K562 (cell line): ENCODE measurements around the gene CPEB1. TPM values are rescaled to one million over a fixed set of nuclear protein-coding genes. Genes with fewer than 3 reads are reported as not detected.

Source experiments
- ADNP ChIP-seq: fragments of 200-800 bp; sonication (Bioruptor generic); IDR thresholded peaks from 2 replicates; pipeline ENCODE4 v1.6.1; 2016; ENCODE audit warnings: missing genetic modification characterization, missing compliant biosample characterization
- ATF3 ChIP-seq, 2 experiments: fragments of 450-650 bp in 1 of 2; sonication (generic) in 1 of 2; formaldehyde crosslinking in 1 of 2; IDR thresholded peaks in 1 of 2; conservative IDR thresholded peaks in 1 of 2; 2 replicates each; pipeline versions ENCODE4 v1.6.1 to v1.8.1; 2016 to 2023; ENCODE audit warnings: mild to moderate bottlenecking in 2 of 2, moderate library complexity in 2 of 2, inconsistent platforms in 1 of 2, missing genetic modification reagents in 1 of 2
- CREB5 ChIP-seq: fragments of 250-450 bp; sonication (Bioruptor Pico); IDR thresholded peaks from 2 replicates; pipeline ENCODE4 v1.5.0; 2020; ENCODE audit warnings: mild to moderate bottlenecking
- ERF ChIP-seq: fragments of 450-650 bp; formaldehyde crosslinking; IDR thresholded peaks from 2 replicates; pipeline ENCODE4 v1.4.0; 2020; ENCODE audit warnings: mild to moderate bottlenecking, mixed read lengths
- HOXB6 ChIP-seq: fragments of 250-450 bp; sonication (Bioruptor Pico); IDR thresholded peaks from 2 replicates; pipeline ENCODE4 v1.5.1; 2022; ENCODE audit warnings: mild to moderate bottlenecking, borderline replicate concordance
- KLF16 ChIP-seq: IDR thresholded peaks from 2 replicates; pipeline ENCODE4 v1.6.1; 2016; ENCODE audit warnings: antibody characterized with exemption
- L3MBTL2 ChIP-seq: fragments of 450-650 bp; IDR thresholded peaks from 2 replicates; pipeline ENCODE4 v1.6.1; 2016; ENCODE audit warnings: mild to moderate bottlenecking, moderate library complexity
- LCOR ChIP-seq: sonication (generic); formaldehyde crosslinking; IDR thresholded peaks from 2 replicates; pipeline ENCODE4 v1.8.0; 2022; ENCODE audit warnings: mild to moderate bottlenecking, missing genetic modification reagents
- MYNN ChIP-seq, 2 experiments: sonication (generic); formaldehyde crosslinking in 1 of 2; IDR thresholded peaks; 2 replicates each; pipeline versions ENCODE4 v1.5.0 to v1.6.1; 2016 to 2020; ENCODE audit warnings: antibody characterized with exemption in 1 of 2, missing genetic modification reagents in 1 of 2
- NR2C2 ChIP-seq, 2 experiments: fragments of 200-800 bp in 1 of 2; sonication (Bioruptor generic) in 1 of 2; sonication (generic) in 1 of 2; formaldehyde crosslinking in 1 of 2; IDR thresholded peaks; 2 replicates each; pipeline versions ENCODE4 v1.6.1 to v1.8.0; 2016 to 2022; ENCODE audit warnings: mild to moderate bottlenecking in 1 of 2, missing compliant biosample characterization in 1 of 2, missing genetic modification characterization in 1 of 2, missing genetic modification reagents in 1 of 2
- PRPF4 ChIP-seq: fragments of 200-400 bp; formaldehyde crosslinking; IDR thresholded peaks from one replicate; pipeline ENCODE4 v1.6.1; 2017; ENCODE audit warnings: low read length, low read depth, mild to moderate bottlenecking; ENCODE audit not compliant: insufficient read depth, poor library complexity, severe bottlenecking
- RFX1 ChIP-seq: fragments of 450-650 bp; IDR thresholded peaks from 2 replicates; pipeline ENCODE4 v1.6.1; 2016; ENCODE audit warnings: mild to moderate bottlenecking, moderate library complexity
- SIRT6 ChIP-seq: IDR thresholded peaks from one replicate; pipeline ENCODE4 v1.6.1; 2012; ENCODE audit warnings: low read depth, mild to moderate bottlenecking, control low read depth, inconsistent platforms, low read length, moderate library complexity
- ZNF134 ChIP-seq: fragments of 250-450 bp; sonication (Bioruptor Pico); conservative IDR thresholded peaks from 2 replicates; pipeline ENCODE4 v1.4.0; 2020
- ZNF212 ChIP-seq: fragments of 450-650 bp; formaldehyde crosslinking; IDR thresholded peaks from 2 replicates; pipeline ENCODE4 v1.4.0; 2020; ENCODE audit warnings: mild to moderate bottlenecking
- polyA plus RNA-seq, 8 experiments: library from polyadenylated mRNA; depleted of rRNA in 4 of 8; stranded (reverse) in 5 of 8; unstranded in 3 of 8; fragments of >200 nt; fragmentation: Nextera tagmentation in 2 of 8; fragmentation: Illumina TruSeq in 1 of 8; extraction: Ambion mirVana in 2 of 8; extraction: Trizol in 1 of 8; gene quantifications; 2 replicates each; pipeline versions ENCODE4 v1.2.1 to v1.2.3, GENCODE V29; 2011 to 2014; ENCODE audit warnings: inconsistent platforms in 1 of 8, missing spikeins in 1 of 8
- total RNA-seq, 7 experiments: library from RNA; depleted of rRNA in 6 of 7; stranded (reverse); fragments of >200 nt in 6 of 7; fragmentation: Illumina TruSeq in 2 of 7; extraction: Trizol in 2 of 7; gene quantifications; 2 replicates each; pipeline versions ENCODE4 v1.2.1 to v1.2.3, GENCODE V29; 2011 to 2021; ENCODE audit warnings: low replicate concordance in 1 of 7
- TF ChIP-seq, protein P1 (sequence below): fragments of 450-650 bp; formaldehyde crosslinking; IDR thresholded peaks from 2 replicates; pipeline ENCODE4 v1.4.0; 2020; ENCODE audit warnings: mild to moderate bottlenecking, moderate library complexity
- TF ChIP-seq, protein P2 (sequence below): fragments of 450-650 bp; IDR thresholded peaks from 2 replicates; pipeline ENCODE4 v1.6.1; 2017; ENCODE audit warnings: antibody characterized with exemption, mild to moderate bottlenecking

CPEB1 gene
- total and polyA plus RNA-seq, 9 of the 15 experiments (the other 6 are each of a cell fraction or from before 2014, with no cell fraction given) = 2.2 to 13.4 (median 9.7) TPM

DNA sequence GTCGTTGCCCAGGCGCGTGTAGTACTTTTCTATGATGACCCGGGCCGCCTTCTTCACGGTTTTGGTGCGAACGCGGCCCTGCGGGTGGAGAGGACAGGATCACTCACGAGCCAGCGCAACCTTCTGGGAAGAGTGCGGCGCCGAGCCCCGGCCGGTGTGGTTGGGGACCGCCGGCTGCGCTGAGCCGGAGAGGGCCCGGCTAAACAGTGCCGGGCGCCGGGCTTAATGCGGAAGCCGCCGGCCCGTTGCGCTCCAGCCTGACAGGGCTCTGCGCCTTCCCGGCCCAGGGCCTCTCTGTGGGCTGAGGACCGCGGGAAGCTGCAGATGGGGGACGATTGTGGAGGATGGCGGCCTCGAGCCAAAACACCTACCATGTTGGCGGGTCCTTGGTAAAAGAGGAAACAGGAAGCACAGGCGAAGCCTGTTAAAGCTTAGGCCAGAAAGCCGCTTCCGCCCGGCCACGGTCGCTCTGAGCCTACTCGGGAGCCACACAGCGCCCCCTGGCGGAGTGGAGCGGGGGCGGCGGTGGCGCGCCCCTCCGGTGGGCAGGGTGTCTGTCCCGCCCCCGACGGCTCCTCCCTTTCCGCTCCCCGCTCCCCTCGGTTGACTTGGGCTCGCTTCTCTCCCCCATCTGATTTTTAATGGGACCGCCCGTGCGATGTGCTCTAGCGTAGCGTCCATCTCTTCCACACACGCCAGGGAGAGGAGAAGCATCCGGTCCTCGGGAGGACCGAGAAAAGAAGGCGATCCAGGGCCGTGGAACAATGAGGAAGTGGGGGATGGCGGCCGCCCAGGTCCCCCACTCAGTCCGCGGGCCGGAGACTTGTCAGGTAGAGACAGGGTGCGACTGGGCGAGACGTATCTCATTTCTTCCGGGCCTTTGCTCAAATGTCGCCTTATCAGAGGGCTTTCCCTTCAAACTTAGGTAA lies 106.8 kb downstream of the CPEB1 start, which contains the start of gene RPS17 (continued):
- peak; percentile 72 for TF ChIP-seq L3MBTL2
- TF ChIP-seq, protein P1, sequence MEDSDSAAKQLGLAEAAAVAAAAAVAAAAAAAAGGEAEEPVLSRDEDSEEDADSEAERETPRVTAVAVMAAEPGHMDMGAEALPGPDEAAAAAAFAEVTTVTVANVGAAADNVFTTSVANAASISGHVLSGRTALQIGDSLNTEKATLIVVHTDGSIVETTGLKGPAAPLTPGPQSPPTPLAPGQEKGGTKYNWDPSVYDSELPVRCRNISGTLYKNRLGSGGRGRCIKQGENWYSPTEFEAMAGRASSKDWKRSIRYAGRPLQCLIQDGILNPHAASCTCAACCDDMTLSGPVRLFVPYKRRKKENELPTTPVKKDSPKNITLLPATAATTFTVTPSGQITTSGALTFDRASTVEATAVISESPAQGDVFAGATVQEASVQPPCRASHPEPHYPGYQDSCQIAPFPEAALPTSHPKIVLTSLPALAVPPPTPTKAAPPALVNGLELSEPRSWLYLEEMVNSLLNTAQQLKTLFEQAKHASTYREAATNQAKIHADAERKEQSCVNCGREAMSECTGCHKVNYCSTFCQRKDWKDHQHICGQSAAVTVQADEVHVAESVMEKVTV (CRISPR knock-in tag) = 0 out of 2 replicates have a peak, but pooled peaks have one; percentile 15
- peak; percentile 53; the same call in 1 of the 2 replicates for TF ChIP-seq KLF16
- no peak for TF ChIP-seq ZNF212 (CRISPR knock-in tag)
- TF ChIP-seq HOXB6 (CRISPR knock-in tag) = no peak
- TF ChIP-seq SIRT6 = peak; percentile 52
- no peak for TF ChIP-seq ERF (CRISPR knock-in tag)
- TF ChIP-seq, protein P2, sequence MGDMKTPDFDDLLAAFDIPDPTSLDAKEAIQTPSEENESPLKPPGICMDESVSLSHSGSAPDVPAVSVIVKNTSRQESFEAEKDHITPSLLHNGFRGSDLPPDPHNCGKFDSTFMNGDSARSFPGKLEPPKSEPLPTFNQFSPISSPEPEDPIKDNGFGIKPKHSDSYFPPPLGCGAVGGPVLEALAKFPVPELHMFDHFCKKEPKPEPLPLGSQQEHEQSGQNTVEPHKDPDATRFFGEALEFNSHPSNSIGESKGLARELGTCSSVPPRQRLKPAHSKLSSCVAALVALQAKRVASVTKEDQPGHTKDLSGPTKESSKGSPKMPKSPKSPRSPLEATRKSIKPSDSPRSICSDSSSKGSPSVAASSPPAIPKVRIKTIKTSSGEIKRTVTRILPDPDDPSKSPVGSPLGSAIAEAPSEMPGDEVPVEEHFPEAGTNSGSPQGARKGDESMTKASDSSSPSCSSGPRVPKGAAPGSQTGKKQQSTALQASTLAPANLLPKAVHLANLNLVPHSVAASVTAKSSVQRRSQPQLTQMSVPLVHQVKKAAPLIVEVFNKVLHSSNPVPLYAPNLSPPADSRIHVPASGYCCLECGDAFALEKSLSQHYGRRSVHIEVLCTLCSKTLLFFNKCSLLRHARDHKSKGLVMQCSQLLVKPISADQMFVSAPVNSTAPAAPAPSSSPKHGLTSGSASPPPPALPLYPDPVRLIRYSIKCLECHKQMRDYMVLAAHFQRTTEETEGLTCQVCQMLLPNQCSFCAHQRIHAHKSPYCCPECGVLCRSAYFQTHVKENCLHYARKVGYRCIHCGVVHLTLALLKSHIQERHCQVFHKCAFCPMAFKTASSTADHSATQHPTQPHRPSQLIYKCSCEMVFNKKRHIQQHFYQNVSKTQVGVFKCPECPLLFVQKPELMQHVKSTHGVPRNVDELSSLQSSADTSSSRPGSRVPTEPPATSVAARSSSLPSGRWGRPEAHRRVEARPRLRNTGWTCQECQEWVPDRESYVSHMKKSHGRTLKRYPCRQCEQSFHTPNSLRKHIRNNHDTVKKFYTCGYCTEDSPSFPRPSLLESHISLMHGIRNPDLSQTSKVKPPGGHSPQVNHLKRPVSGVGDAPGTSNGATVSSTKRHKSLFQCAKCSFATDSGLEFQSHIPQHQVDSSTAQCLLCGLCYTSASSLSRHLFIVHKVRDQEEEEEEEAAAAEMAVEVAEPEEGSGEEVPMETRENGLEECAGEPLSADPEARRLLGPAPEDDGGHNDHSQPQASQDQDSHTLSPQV = peak; percentile 49; the same call in 1 of the 2 replicates
- TF ChIP-seq NR2C2 (CRISPR knock-in tag; IDR thresholded peaks at IDR 0.05) = no peak; the same call in 1 of the 2 replicates
- TF ChIP-seq NR2C2 (tag; IDR thresholded peaks at IDR 0.05) = peak; percentile 75
- TF ChIP-seq ADNP = no peak
- no peak for TF ChIP-seq MYNN (IDR thresholded peaks at IDR 0.05)
- no peak for TF ChIP-seq MYNN (CRISPR knock-in tag; IDR thresholded peaks at IDR 0.05)
- peak; percentile 57; the same call in 1 of the 2 replicates for TF ChIP-seq LCOR (CRISPR knock-in tag)
- TF ChIP-seq PRPF4 = peak; percentile 95
- TF ChIP-seq CREB5 (CRISPR knock-in tag) = no peak
- TF ChIP-seq RFX1 = no peak
- no peak for TF ChIP-seq ZNF134 (CRISPR knock-in tag)
- TF ChIP-seq ATF3 (IDR thresholded peaks at IDR 0.05) = no peak
- peak; percentile 86 for TF ChIP-seq ATF3 (CRISPR knock-in tag; conservative IDR thresholded peaks at IDR 0.05)
